Stimulated activated CD4-positive, alpha-beta T cell treated with anti-CD3 and anti-CD28 coated beads, Interleukin-15, amount 100 ng/mL, for 1 hour (primary cell): Measurements from ENCODE around the gene ATP8B3.
"Not testable (repeated sequence)": the region's sequence is repeated elsewhere in the genome, so short reads cannot be mapped to it uniquely, and the experiment has no call there.

Source experiments
- DNase-seq, 2 donors: peaks; one replicate each; pipeline ENCODE4 v3.0.0-alpha.2; 2020; ENCODE audit warnings: low read depth in 1 of 2, low spot score in 1 of 2

Gene ATP8B3

GRCh38 chr19:1797313-1797712 is 14.8 kb downstream of the ATP8B3 start:
- not testable (repeated sequence) for DNase-seq

GRCh38 chr19:1796395-1797142 is 15.5 kb downstream of the ATP8B3 start:
- no peak for DNase-seq

GRCh38 chr19:1794424-1795172 is 17.5 kb downstream of the ATP8B3 start:
- DNase-seq, result no peak

- DNase-seq, result no peak
Measured at GRCh38 chr19:1791879-1792278, 20.2 kb downstream of the ATP8B3 start.

- DNase-seq, result no peak
Measured at GRCh38 chr19:1790054-1790792, 21.9 kb downstream of the ATP8B3 start.

- no peak for DNase-seq
Measured at GRCh38 chr19:1789261-1790041, 22.6 kb downstream of the ATP8B3 start.

- DNase-seq, result no peak
Measured at GRCh38 chr19:1787116-1787515, 25.0 kb downstream of the ATP8B3 start.

- DNase-seq, result no peak
Measured at GRCh38 chr19:1786668-1787067, 25.4 kb downstream of the ATP8B3 start.

- DNase-seq, result no peak
Measured at GRCh38 chr19:1785310-1785709, 26.8 kb downstream of the ATP8B3 start.

GRCh38 chr19:1783874-1784273 is 28.2 kb downstream of the ATP8B3 start:
- no peak for DNase-seq

- no peak for DNase-seq
Measured at GRCh38 chr19:1783354-1783753, 28.7 kb downstream of the ATP8B3 start.

- no peak for DNase-seq
Measured at GRCh38 chr19:1782521-1782920, 29.6 kb downstream of the ATP8B3 start.

- DNase-seq, result no peak
Measured at GRCh38 chr19:1780272-1780958, 31.7 kb downstream of the ATP8B3 start.

GRCh38 chr19:1779574-1779973 is 32.5 kb downstream of the ATP8B3 start:
- no peak for DNase-seq

- no peak for DNase-seq
Measured at GRCh38 chr19:1777149-1777548, 34.9 kb downstream of the ATP8B3 start.

- DNase-seq, result no peak
Measured at GRCh38 chr19:1776606-1777147, 35.4 kb downstream of the ATP8B3 start.

GRCh38 chr19:1775951-1776605 is 36.0 kb downstream of the ATP8B3 start:
- DNase-seq, result no peak

- no peak for DNase-seq
Measured at GRCh38 chr19:1774989-1775772, 36.9 kb downstream of the ATP8B3 start.

- no peak for DNase-seq
Measured at GRCh38 chr19:1773184-1773583, 38.9 kb downstream of the ATP8B3 start.
